ENCODE results near the gene KRTAP1-4.

GRCh38 chr17:41037853-41038350 is 7.9 kb upstream of the KRTAP1-4 start:
- TF ChIP-seq CTCF (IDR thresholded peaks at IDR 0.05) (no peak), POLR2A (IDR thresholded peaks at IDR 0.05) (no peak)
